Thymus (tissue), 11 donors: Measurements from ENCODE around the gene AKAP12. TPM values are rescaled to one million over a fixed set of nuclear protein-coding genes. Genes with fewer than 3 reads are reported as not detected.
"Not testable (repeated sequence)": the region's sequence is repeated elsewhere in the genome, so short reads cannot be mapped to it uniquely, and the experiment has no call there.

ENCODE experiments used
- DNase-seq, 9 donors: peaks; one replicate each; pipeline ENCODE4 v3.0.0-alpha.2; 2013; ENCODE audit warnings: low spot score in 9 of 9, low read depth in 6 of 9, missing footprints in 1 of 9
- H3K27ac ChIP-seq, 2 donors: one replicate each; pipeline ENCODE4 v1.5.1; 2013; ENCODE audit warnings: control low read depth in 1 of 2, low read depth in 1 of 2, low read length in 1 of 2, mild to moderate bottlenecking in 1 of 2, moderate library complexity in 1 of 2
- H3K27me3 ChIP-seq, 2 donors: one replicate each; pipeline ENCODE4 v1.5.1; 2013; ENCODE audit warnings: low read length in 1 of 2; ENCODE audit not compliant: control insufficient read depth in 2 of 2, insufficient read depth in 1 of 2
- H3K36me3 ChIP-seq, 2 donors: one replicate each; pipeline ENCODE4 v1.5.1; 2013; ENCODE audit warnings: low read length in 1 of 2, mild to moderate bottlenecking in 1 of 2, moderate library complexity in 1 of 2; ENCODE audit not compliant: control insufficient read depth in 2 of 2, insufficient read depth in 2 of 2
- H3K4me1 ChIP-seq, 2 donors: one replicate each; pipeline ENCODE4 v1.5.1; 2013; ENCODE audit warnings: low read length in 2 of 2; ENCODE audit not compliant: control insufficient read depth in 2 of 2, insufficient read depth in 2 of 2
- H3K4me3 ChIP-seq, 2 donors: one replicate each; pipeline ENCODE4 v1.5.1; 2013; ENCODE audit warnings: low read length in 2 of 2, control low read depth in 1 of 2, mild to moderate bottlenecking in 1 of 2
- H3K9me3 ChIP-seq, 2 donors: one replicate each; pipeline ENCODE4 v1.5.1; 2013; ENCODE audit warnings: low read length in 1 of 2, mild to moderate bottlenecking in 1 of 2; ENCODE audit not compliant: control insufficient read depth in 2 of 2, insufficient read depth in 1 of 2
- WGBS: extraction: QIAGEN DNeasy Blood & Tissue Kit; methylation state at CpG from one replicate; pipeline ENCODE4 v1.1.7; 2013; 5-methylcytosine and 5-hydroxymethylcytosine counted together
- polyA plus RNA-seq: library from polyadenylated mRNA; stranded (reverse); fragments of 200-250 nt; gene quantifications from one replicate; pipeline ENCODE4 v1.2.3, GENCODE V29; 2013
- total RNA-seq: library from RNA; stranded (reverse); fragments of 120-200 nt; gene quantifications from one replicate; pipeline ENCODE4 v1.2.4, GENCODE V29; 2013
- donor health status: healthy.

AKAP12 gene
- total and polyA plus RNA-seq, 2 donors: 4.3 to 14.4 TPM

GRCh38 chr6:151352410-151353396 lies 112.9 kb downstream of the AKAP12 start:
- 81% methylated on average over 19 of the region's 19 CpGs for WGBS
- no peak for DNase-seq
- Histone ChIP-seq H3K27me3 (no peaks in the 10 kb centered on the region), H3K4me3 (no peak overlapping the region), H3K36me3 (peaks cover 0 to 6% of the 10 kb centered on the region in 2 donors), H3K4me1 (peaks cover 0 to 14% of the 10 kb centered on the region in 2 donors), H3K27ac (no peak overlapping the region), H3K9me3 (no peaks in the 10 kb centered on the region)

- H3K9me3 ChIP-seq: no peaks in the 10 kb centered on the region
- 97% methylated on average over 10 of the region's 10 CpGs for WGBS
- peaks cover 0 to 6% of the 10 kb centered on the region in 2 donors for H3K36me3 ChIP-seq
- no peak for DNase-seq
- peaks cover 0 to 14% of the 10 kb centered on the region in 2 donors for H3K4me1 ChIP-seq
- H3K4me3 ChIP-seq: no peak overlapping the region
- H3K27me3 ChIP-seq: no peaks in the 10 kb centered on the region
- H3K27ac ChIP-seq: no peak overlapping the region
Observed at GRCh38 chr6:151353795-151354194, 114.0 kb downstream of the AKAP12 start.

- not testable (repeated sequence) for H3K27me3 ChIP-seq, H3K9me3 ChIP-seq, H3K4me3 ChIP-seq, DNase-seq, H3K27ac ChIP-seq
- Histone ChIP-seq H3K4me1 (peaks cover 0 to 14% of the 10 kb centered on the region in 2 donors), H3K36me3 (peaks cover 12 to 14% of the 10 kb centered on the region in 2 donors)
- 97% methylated on average over 6 of the region's 6 CpGs for WGBS
Observed at GRCh38 chr6:151356983-151357382, 117.2 kb downstream of the AKAP12 start.

GRCh38 chr6:151357758-151358436 lies 118.1 kb downstream of the AKAP12 start:
- H3K27me3 ChIP-seq: no peaks in the 10 kb centered on the region
- peaks cover 19 to 20% of the 10 kb centered on the region in 2 donors for H3K36me3 ChIP-seq
- H3K4me1 ChIP-seq: peaks cover 0 to 6% of the 10 kb centered on the region in 2 donors
- WGBS: 30% methylated on average over 6 of the region's 6 CpGs
- no peaks in the 10 kb centered on the region for H3K9me3 ChIP-seq
- no peak for DNase-seq
- H3K27ac ChIP-seq: no peak overlapping the region
- H3K4me3 ChIP-seq: no peak overlapping the region

- Histone ChIP-seq H3K4me3 (no peak overlapping the region), H3K4me1 (no peaks in the 10 kb centered on the region), H3K27me3 (no peaks in the 10 kb centered on the region), H3K27ac (no peak overlapping the region), H3K9me3 (no peaks in the 10 kb centered on the region), H3K36me3 (peaks cover 19 to 23% of the 10 kb centered on the region in 2 donors)
- DNase-seq: no peak
- 99% methylated on average over 3 of the region's 3 CpGs for WGBS
Observed at GRCh38 chr6:151358475-151358874, 118.7 kb downstream of the AKAP12 start.

GRCh38 chr6:151359486-151359885 lies 119.7 kb downstream of the AKAP12 start:
- Histone ChIP-seq H3K4me1 (no peaks in the 10 kb centered on the region), H3K27me3 (no peaks in the 10 kb centered on the region), H3K4me3 (no peak overlapping the region), H3K9me3 (no peaks in the 10 kb centered on the region), H3K27ac (no peak overlapping the region), H3K36me3 (peaks cover 19 to 25% of the 10 kb centered on the region in 2 donors)
- 97% methylated on average over 5 of the region's 5 CpGs for WGBS
- no peak for DNase-seq

GRCh38 chr6:151365233-151365632 lies 125.5 kb downstream of the AKAP12 start:
- no peaks in the 10 kb centered on the region for H3K4me1 ChIP-seq
- H3K27me3 ChIP-seq: no peaks in the 10 kb centered on the region
- H3K36me3 ChIP-seq: peaks cover 37 to 55% of the 10 kb centered on the region in 2 donors
- WGBS: 99% methylated on average over 6 of the region's 6 CpGs
- no peak for DNase-seq
- no peaks in the 10 kb centered on the region for H3K9me3 ChIP-seq
- H3K4me3 ChIP-seq: no peak overlapping the region
- no peak overlapping the region for H3K27ac ChIP-seq

GRCh38 chr6:151370509-151371078 lies 130.8 kb downstream of the AKAP12 start:
- peaks cover 42 to 46% of the 10 kb centered on the region in 2 donors for H3K36me3 ChIP-seq
- H3K9me3 ChIP-seq: no peaks in the 10 kb centered on the region
- no peak overlapping the region for H3K27ac ChIP-seq
- no peaks in the 10 kb centered on the region for H3K27me3 ChIP-seq
- peaks cover 5 to 12% of the 10 kb centered on the region in 2 donors for H3K4me1 ChIP-seq
- WGBS: 97% methylated on average over 6 of the region's 6 CpGs
- no peak overlapping the region for H3K4me3 ChIP-seq
- DNase-seq: no peak

GRCh38 chr6:151372164-151372563 lies 132.4 kb downstream of the AKAP12 start:
- Histone ChIP-seq H3K27ac (peak overlapping the region in 1 of 2 donors; percentile 70), H3K4me3 (no peak overlapping the region), H3K27me3 (no peaks in the 10 kb centered on the region), H3K9me3 (no peaks in the 10 kb centered on the region), H3K36me3 (peaks cover 31 to 34% of the 10 kb centered on the region in 2 donors), H3K4me1 (peaks cover 7 to 12% of the 10 kb centered on the region in 2 donors)
- DNase-seq: no peak
- 31% methylated on average over 5 of the region's 5 CpGs for WGBS
